T-helper 17 cell (primary cell): ENCODE results near the gene UGP2. TPM values are rescaled to one million over a fixed set of nuclear protein-coding genes. Genes with fewer than 3 reads are reported as not detected.

Source experiments
- ATAC-seq: fragments of 150-1000 bp; cut with Tn5 transposase; 2 replicates; pipeline ENCODE4 v1.10.0; 2021; ENCODE audit warnings: mild to moderate bottlenecking, moderate library complexity
- DNase-seq, 3 donors: peaks; one replicate each; pipeline versions ENCODE4 v3.0.0 to v3.0.0-alpha.2; 2020 to 2021
- H3K9me3 ChIP-seq: one replicate; pipeline ENCODE4 v1.7.0; 2013; ENCODE audit warnings: low read length, mild to moderate bottlenecking; ENCODE audit not compliant: control insufficient read depth, poor library complexity, severe bottlenecking
- H3K27ac Mint-ChIP-seq: one replicate; pipeline ENCODE4 v1.8.0; 2022; ENCODE audit warnings: mild to moderate bottlenecking, moderate library complexity, mixed read lengths
- H3K27me3 Mint-ChIP-seq: one replicate; pipeline ENCODE4 v1.8.0; 2022; ENCODE audit warnings: mixed read lengths
- H3K36me3 Mint-ChIP-seq: one replicate; pipeline ENCODE4 v1.8.0; 2022; ENCODE audit warnings: low read depth, mixed read lengths
- H3K4me1 Mint-ChIP-seq: one replicate; pipeline ENCODE4 v1.8.0; 2022; ENCODE audit warnings: mild to moderate bottlenecking, mixed read lengths
- H3K4me3 Mint-ChIP-seq: one replicate; pipeline ENCODE4 v1.8.0; 2022; ENCODE audit warnings: mild to moderate bottlenecking, moderate library complexity, mixed read lengths
- total RNA-seq, 4 donors: library from RNA in 2 of 4; stranded (reverse) in 2 of 4; gene quantifications; one replicate each; pipeline ENCODE4 v1.2.3 and lab custom pipeline; 2022 to 2026

The UGP2 gene
- total RNA-seq, 2 donors from 2014 or later = 68.7 to 82.7 TPM

- Mint-ChIP-seq H3K36me3 (no peaks in the 10 kb centered on the region), H3K27ac (no peak overlapping the region), H3K4me3 (no peak overlapping the region), H3K4me1 (peaks cover 5% of the 10 kb centered on the region), H3K27me3 (peaks cover 9% of the 10 kb centered on the region)
- H3K9me3 ChIP-seq = no peaks in the 10 kb centered on the region
- DNase-seq = no peak
- ATAC-seq = no peak
Measured at GRCh38 chr2:63819765-63820717, 21.7 kb upstream of the UGP2 start.

- no peak for ATAC-seq
- Mint-ChIP-seq H3K4me3 (peak overlapping the region; percentile 1), H3K4me1 (peaks cover 5% of the 10 kb centered on the region), H3K27me3 (peaks cover 16% of the 10 kb centered on the region), H3K36me3 (no peaks in the 10 kb centered on the region), H3K27ac (no peak overlapping the region)
- no peaks in the 10 kb centered on the region for H3K9me3 ChIP-seq
- no peak for DNase-seq
Measured at GRCh38 chr2:63820969-63821368, 20.7 kb upstream of the UGP2 start.

- DNase-seq (no peak), ATAC-seq (no peak)
- H3K9me3 ChIP-seq = no peaks in the 10 kb centered on the region
- Mint-ChIP-seq H3K4me3 (peak overlapping the region; percentile 1), H3K4me1 (peaks cover 5% of the 10 kb centered on the region), H3K27ac (no peak overlapping the region), H3K36me3 (no peaks in the 10 kb centered on the region), H3K27me3 (peaks cover 16% of the 10 kb centered on the region)
Measured at GRCh38 chr2:63821396-63821795, 20.3 kb upstream of the UGP2 start.

- H3K36me3 Mint-ChIP-seq = no peaks in the 10 kb centered on the region
- peaks cover 16% of the 10 kb centered on the region for H3K27me3 Mint-ChIP-seq
Measured at GRCh38 chr2:63822478-63822877, 19.2 kb upstream of the UGP2 start.

GRCh38 chr2:63827749-63828148 lies 13.9 kb upstream of the UGP2 start:
- Mint-ChIP-seq H3K4me1 (no peaks in the 10 kb centered on the region), H3K27me3 (peaks cover 25% of the 10 kb centered on the region), H3K36me3 (peaks cover 8% of the 10 kb centered on the region), H3K27ac (no peak overlapping the region), H3K4me3 (no peak overlapping the region)
- DNase-seq (no peak), ATAC-seq (no peak)
- H3K9me3 ChIP-seq = no peaks in the 10 kb centered on the region

More at GRCh38 chr2:63822478-63822877, 19.2 kb upstream of the UGP2 start:
- no peaks in the 10 kb centered on the region for H3K9me3 ChIP-seq
- no peak for DNase-seq
- Mint-ChIP-seq H3K4me1 (peaks cover 5% of the 10 kb centered on the region), H3K4me3 (no peak overlapping the region), H3K27ac (no peak overlapping the region)
- no peak for ATAC-seq

- H3K27ac Mint-ChIP-seq = no peak overlapping the region
- DNase-seq (no peak), ATAC-seq (no peak)
- peaks cover 9% of the 10 kb centered on the region for H3K27me3 Mint-ChIP-seq
- peaks cover 8% of the 10 kb centered on the region for H3K36me3 Mint-ChIP-seq
- H3K4me1 Mint-ChIP-seq = no peaks in the 10 kb centered on the region
- H3K9me3 ChIP-seq = no peaks in the 10 kb centered on the region
- H3K4me3 Mint-ChIP-seq = no peak overlapping the region
Measured at GRCh38 chr2:63831176-63831575, 10.5 kb upstream of the UGP2 start.

- DNase-seq (no peak), ATAC-seq (no peak)
- no peak overlapping the region for H3K27ac Mint-ChIP-seq
- H3K9me3 ChIP-seq = no peaks in the 10 kb centered on the region
- H3K36me3 Mint-ChIP-seq = peaks cover 5% of the 10 kb centered on the region
- no peaks in the 10 kb centered on the region for H3K4me1 Mint-ChIP-seq
- H3K27me3 Mint-ChIP-seq = peaks cover 9% of the 10 kb centered on the region
- H3K4me3 Mint-ChIP-seq = no peak overlapping the region
Measured at GRCh38 chr2:63834401-63834800, 7.3 kb upstream of the UGP2 start.

- Mint-ChIP-seq H3K4me1 (peaks cover 14% of the 10 kb centered on the region), H3K27me3 (no peaks in the 10 kb centered on the region), H3K36me3 (no peaks in the 10 kb centered on the region), H3K27ac (no peak overlapping the region), H3K4me3 (no peak overlapping the region)
- ATAC-seq (no peak), DNase-seq (no peak)
- H3K9me3 ChIP-seq = no peaks in the 10 kb centered on the region
Measured at GRCh38 chr2:63837036-63837594, 4.6 kb upstream of the UGP2 start.

- DNase-seq = peak in 1 of 3 donors; percentile 15
- Mint-ChIP-seq H3K27ac (peak overlapping the region; percentile 97), H3K4me1 (peaks cover 39% of the 10 kb centered on the region), H3K4me3 (peak overlapping the region; percentile 99), H3K36me3 (no peaks in the 10 kb centered on the region), H3K27me3 (no peaks in the 10 kb centered on the region)
- ATAC-seq = peak; percentile 11
- H3K9me3 ChIP-seq = no peaks in the 10 kb centered on the region
Measured at GRCh38 chr2:63840081-63840784, 1.5 kb upstream of the UGP2 start.

- Mint-ChIP-seq H3K27me3 (no peaks in the 10 kb centered on the region), H3K4me3 (peak overlapping the region; percentile 99), H3K4me1 (peaks cover 45% of the 10 kb centered on the region), H3K27ac (peak overlapping the region; percentile 97), H3K36me3 (no peaks in the 10 kb centered on the region)
- ATAC-seq (peak; percentile 90), DNase-seq (peak; percentile 95 to 97 (median 95))
- no peaks in the 10 kb centered on the region for H3K9me3 ChIP-seq
Measured at GRCh38 chr2:63840785-63841253, 877 bp upstream of the UGP2 start.

- peaks cover 53% of the 10 kb centered on the region for H3K4me1 Mint-ChIP-seq
- H3K27me3 Mint-ChIP-seq = no peaks in the 10 kb centered on the region
- peak overlapping the region; percentile 97 for H3K27ac Mint-ChIP-seq
- H3K9me3 ChIP-seq = no peaks in the 10 kb centered on the region
- peak overlapping the region; percentile 99 for H3K4me3 Mint-ChIP-seq
- ATAC-seq (no peak), DNase-seq (no peak)
- no peaks in the 10 kb centered on the region for H3K36me3 Mint-ChIP-seq
Measured at GRCh38 chr2:63842149-63843061, 709 bp downstream of the UGP2 start.

GRCh38 chr2:63843093-63843492 lies 1.4 kb downstream of the UGP2 start:
- H3K4me3 Mint-ChIP-seq = peak overlapping the region; percentile 99
- H3K9me3 ChIP-seq = no peaks in the 10 kb centered on the region
- H3K27ac Mint-ChIP-seq = peak overlapping the region; percentile 97
- DNase-seq (no peak), ATAC-seq (no peak)
- no peaks in the 10 kb centered on the region for H3K27me3 Mint-ChIP-seq
- peaks cover 56% of the 10 kb centered on the region for H3K4me1 Mint-ChIP-seq
- no peaks in the 10 kb centered on the region for H3K36me3 Mint-ChIP-seq
